Measurements from ENCODE around the gene PRODH.
"Not testable (repeated sequence)": the region's sequence is repeated elsewhere in the genome, so short reads cannot be mapped to it uniquely, and the experiment has no call there.

Gene PRODH

DNA sequence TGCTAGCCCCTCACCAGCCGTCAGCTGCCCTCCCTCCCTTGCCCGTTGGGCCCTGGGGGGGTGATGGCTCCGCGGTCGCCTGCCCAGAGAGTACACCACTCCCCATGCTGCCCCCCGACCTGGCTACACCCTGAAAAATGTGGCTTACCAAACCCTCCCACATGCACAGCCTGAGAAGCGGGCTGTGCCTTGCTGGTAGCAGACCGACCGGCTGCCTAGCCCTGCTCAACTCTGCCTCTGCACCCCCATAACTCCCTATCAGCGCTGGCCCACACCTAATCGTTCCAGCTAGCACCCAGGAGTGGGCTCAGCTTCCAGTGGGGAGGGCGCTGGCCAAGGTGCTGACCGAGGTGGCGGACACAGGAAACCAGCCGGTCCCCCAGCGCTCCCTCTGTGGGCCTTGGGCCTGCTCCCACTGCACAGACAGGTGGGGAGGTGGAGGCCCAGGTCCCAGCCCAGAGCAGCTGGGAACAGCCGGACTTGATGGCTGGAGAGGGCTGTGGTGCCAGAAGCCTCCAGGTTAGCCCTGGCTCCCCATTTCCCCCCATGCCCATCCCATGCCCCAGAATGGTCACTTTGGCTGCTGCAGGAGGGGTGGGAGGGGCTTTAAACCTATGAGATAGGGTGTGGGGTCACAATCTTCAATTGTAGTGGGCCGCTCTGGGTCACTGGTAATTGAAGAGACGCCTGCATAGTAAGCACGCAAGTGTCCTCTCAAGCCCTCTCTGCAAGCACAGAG lies 32.1 kb upstream of the PRODH start:
- DNase-seq (ENCODE audit: low read depth) = no peak

DNA sequence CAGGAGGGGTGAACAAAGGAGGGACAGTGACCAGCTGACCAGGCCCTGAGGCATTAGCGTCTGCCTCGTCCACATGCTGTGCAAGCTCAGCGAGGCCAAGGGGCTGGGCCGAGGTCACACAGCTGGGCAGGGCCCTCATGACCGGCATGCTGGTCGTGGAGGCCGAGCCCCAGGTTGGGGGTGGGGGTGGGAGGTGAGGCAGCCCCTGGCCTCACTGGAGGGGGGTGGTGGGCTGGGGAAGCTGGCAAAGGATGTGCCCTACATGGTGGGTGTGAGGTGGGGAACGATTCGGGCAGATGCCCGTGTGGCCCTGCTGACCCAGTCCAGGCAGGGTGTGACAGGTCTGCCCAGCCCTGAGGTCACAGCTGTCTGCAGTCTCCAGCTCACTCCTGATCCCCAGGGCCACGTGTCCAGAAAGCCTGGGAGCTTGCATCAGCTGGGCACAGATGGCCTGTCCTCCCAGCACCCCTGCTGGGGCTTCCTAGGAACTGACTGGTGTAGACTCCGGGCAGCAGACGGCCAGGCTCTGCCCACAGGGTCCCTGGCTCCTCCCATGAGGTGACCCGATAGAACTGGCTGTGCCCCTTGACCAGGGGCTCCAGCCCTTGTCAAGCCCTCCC lies 31.4 kb upstream of the PRODH start:
- DNase-seq (ENCODE audit: low read depth) = not testable (repeated sequence)

DNA sequence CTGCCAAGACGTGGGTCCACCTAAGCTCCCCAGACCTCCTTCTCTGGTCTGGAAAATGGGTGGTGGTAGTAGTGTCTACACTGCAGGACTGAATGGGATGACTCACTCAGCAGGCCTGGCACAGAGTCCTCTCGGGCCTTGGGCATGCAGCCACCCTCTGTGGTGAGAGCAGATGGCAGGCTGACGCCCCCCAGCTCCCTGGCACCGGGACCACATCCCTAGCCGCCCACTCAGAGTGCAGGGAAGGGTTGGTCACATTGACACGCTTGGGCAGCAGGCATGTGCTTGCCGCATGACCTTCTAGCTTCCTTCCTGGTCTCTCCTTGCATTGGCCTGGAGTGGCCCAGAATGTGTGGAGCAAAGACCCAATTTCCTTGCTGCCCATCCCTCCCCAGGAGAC lies 30.7 kb upstream of the PRODH start:
- DNase-seq (ENCODE audit: low read depth) = no peak

DNA sequence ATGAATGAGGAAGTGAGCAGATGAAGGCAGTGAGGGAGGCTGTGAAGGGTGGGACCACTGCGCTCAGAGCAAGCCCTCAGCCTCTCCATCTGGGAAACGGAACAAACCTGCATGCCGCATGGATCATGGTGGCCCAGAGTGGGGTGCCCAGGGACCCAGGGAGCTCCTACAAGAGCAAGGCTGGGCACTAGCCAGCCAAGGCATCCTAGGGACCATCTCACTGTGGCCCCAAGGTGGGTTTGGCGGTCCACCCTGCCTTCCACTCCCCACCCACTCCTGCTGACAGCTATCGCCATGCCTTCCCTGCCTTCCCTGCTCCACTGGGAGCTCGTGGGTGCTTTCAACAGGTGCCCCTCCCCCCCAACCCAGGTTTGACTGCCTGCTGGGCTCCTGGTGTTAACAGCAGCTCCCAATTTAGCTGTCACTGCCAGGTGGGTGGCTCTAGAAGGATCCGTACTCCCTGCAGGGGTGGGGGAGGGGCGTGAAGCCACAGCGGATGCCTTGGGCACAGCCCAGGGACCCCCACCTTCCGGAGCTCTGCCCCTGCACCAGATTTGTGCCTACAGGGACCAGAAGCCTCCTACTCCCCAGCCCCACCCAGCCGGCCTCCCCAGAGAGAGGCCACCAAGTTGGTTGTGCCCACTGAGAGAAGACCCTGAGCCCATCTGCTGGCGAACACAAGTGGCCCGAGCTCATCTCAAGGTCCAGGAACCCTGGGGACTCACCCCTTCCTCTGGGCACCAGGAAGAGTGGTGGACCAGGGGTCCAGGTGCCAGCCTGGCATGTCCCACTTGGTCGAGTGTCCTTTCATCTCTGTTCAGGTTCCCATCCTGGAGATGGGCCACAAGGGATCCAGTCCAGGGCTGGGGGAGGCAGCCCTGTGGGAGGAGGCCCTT lies 29.7 kb upstream of the PRODH start:
- DNase-seq (ENCODE audit: low read depth) = no peak

DNA sequence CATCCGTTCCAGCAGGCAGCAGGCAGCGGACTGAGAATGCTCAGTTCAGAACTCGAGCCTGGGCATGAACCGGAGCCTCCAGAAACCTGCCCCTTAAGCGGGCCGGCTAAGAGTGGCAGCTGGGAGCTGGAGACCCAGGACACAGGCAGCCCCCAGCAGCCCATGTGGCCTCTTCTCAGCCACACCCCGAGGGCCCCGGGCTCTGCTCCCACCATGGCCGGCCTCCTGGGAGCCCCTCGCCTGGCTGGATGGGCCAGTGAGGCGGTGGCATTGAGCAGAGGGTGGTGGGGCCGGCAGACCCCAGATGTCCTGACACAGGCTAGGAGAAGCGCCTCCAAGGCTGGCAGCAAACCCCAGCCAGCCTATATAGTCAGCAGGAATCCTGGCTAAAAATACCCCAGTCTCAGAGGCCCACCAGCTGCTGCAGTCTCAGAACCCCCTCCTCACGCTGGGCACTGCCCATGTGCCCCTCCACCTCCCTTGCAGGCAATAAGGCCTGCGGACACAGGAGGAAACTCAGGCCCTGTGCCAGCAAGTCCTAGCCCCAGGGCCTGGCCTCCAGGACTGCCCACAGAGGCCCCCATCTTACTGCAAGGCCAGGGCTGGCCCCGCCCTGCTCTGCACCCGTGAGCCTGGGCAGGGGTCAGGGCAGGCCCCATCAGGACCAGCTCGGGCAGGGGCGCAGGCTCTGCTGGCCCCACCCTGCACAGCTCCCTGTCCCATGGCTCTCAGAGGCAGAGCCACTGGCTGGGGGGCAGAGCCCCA lies 28.6 kb upstream of the PRODH start:
- DNase-seq (ENCODE audit: low read depth) = not testable (repeated sequence)

DNA sequence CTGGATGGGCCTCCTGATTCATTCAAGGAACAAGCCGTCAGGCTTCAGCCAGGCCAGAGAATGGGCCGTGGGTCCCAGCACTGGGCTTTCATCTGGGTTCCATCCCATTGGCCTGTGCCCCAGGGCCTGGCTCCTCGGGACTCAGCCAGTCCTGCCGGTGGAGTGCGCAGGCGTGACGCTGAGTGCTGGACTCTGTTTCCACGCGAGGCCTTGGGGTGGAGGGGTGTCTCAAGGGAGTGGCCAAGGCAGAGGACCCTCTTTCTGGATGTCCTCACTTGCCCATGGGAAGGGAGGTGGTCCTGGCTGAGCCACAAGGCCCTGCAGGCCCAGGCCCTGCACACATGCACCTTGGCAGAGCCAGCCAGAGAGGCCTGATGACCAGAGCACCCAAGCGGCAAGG lies 28.0 kb upstream of the PRODH start:
- DNase-seq (ENCODE audit: low read depth) = not testable (repeated sequence)

DNA sequence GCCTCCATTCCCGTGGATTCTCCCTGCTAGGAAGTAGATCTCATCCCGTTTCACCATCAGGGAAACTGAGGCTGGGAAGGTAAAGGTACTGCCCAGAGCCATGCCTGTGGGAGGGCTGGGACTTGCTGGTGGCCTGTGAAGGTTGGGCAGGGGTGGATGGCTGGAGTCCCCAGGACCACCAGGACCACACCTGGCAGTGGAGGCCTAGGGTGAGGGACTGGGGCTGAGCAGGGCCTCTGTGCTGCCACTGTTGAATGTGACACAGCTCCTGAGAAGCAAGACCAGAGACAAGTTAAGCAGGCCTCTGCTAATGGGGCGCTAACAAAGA lies 26.2 kb upstream of the PRODH start:
- DNase-seq (ENCODE audit: low read depth) = no peak

DNA sequence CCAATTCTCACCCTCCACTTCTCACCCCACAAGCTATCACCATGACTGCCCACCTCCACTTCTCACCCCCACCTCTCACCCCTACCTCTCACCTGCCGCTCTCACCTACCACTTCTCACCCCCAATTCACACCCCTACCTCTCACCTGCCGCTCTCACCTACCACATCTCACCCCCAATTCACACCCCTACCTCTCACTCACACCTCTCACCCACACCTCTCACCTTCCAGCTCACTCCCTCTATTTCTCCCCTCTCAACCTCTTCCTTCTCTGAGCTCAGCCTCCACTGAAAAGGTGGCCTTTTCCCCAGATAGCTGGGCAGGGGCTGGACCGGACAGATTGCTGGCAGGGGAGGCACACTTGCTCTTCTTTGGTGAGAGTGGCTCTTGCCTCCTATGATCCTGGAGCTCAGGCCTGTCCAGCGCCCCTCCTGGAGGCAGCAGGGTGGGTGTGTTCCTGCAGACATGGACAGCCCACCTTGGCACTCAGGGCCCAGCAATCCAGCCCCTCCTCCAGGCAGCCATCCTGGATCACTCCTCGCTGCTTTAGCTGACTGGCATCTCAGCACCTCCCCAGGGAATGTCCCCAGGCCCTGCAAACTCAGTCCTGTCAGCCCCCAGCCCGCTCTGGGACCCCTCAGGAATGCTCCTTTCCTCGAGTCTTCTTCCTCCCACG lies 25.7 kb upstream of the PRODH start:
- DNase-seq (ENCODE audit: low read depth) = not testable (repeated sequence)

DNA sequence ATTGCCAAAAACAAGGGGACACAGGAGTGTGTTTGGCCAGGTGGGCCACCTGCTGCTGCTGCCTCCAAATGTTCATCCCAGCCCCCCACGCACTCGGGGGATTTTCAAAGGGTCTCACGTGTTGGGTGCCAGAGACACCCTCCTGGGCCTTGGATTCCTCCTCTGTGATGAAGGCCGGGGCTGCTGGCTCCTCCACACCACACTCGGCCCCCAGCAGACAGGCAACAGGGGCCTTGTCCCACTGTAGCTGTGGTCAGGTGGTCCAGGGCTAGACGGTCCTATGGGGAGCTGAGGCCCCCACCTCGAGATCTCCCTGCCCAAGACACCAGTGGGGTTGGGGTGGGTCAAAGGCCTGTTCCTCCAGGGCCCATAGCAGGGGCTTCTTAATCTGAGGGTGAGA lies 25.1 kb upstream of the PRODH start:
- not testable (repeated sequence) for DNase-seq (ENCODE audit: low read depth)

DNA sequence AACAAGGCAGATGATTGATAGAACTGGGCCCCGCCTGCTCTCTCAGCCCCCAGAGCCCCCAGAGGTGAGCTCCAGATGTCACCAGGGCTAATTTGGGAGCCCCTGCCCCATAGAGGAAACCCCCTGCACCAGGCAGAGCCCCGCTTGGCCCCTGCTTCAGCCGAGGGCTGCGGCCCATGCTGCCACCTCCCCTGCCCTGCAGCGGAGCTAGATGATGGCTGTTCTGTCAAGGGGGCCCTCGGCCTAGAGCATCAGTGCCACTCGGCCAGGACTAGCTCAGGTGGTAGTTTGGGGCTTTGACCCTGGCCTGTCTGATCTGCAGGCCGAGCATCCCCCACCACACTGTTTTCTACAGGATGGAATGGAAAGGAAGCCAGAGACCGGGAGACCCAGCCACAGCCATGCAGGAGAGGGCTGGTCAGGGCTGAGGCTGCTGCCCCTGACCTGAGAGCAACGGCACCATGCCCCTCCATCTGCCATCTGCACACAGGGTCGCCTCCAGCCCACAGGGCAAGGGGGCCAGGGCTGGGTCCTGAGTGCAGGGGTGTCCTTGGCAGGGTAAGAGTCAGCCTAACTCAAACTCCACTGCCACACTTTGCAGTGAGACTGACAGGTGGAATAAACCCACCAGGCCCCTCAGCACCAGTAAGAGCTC lies 24.2 kb upstream of the PRODH start:
- not testable (repeated sequence) for DNase-seq (ENCODE audit: low read depth)

DNA sequence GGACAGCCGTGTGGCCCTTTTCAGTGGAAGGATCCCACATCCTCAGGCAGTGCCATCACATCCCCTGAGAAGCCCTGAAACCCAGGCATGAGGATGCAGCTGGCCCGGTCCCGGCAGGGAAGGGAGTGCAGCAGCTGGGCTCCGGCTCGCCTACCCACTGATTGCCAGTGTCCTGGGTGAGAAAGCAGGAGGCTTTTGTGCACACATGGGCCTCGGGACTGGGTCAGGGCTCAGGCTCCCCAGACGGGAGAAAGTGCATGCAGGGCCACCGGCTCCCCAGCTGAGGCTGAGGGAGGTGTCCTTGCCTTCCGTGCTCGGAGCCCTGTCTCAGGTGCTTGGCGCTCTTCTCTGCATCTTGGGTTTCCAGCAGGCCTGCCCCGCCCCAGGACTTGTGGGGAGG lies 23.6 kb upstream of the PRODH start:
- not testable (repeated sequence) for DNase-seq (ENCODE audit: low read depth)

DNA sequence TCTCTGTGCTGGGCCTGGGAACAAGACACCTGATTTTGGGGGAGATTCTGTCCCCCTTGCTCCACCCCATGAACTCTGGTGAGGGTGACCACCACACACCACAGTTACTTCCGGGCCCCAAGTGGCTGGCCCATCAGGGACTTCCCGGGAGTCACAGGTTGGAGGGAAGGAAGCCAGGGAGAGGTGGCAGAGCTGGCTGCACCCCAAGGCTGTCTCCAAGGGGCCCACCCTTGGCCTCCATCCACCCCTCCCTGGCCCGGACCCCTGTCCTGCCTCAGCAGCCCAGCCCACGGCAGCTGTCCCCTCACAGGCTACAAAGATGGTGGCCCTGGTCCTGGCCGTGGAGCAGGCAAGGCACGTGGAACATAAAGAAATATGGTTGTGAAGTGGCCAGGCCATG lies 23.2 kb upstream of the PRODH start:
- not testable (repeated sequence) for DNase-seq (ENCODE audit: low read depth)

DNA sequence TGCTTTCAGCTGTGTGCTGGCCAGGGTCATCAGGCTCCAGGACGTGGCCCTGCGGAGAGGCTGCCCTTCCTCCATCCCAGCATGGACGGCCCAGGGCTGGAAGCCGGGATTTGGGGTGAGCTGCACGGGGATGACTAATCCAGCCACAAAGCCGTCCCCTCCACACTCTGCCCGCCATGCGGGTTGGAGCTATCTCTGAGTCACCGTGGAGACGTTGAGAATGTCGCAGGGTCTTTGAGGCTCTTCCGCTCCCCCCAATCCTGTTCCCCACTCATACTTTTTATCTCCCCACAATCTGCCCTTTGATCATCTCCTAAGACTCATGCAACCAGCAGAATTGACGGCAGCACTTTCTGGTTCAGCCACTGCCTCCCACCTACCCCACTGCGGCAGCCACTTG lies 22.6 kb upstream of the PRODH start:
- DNase-seq (ENCODE audit: low read depth) = not testable (repeated sequence)

DNA sequence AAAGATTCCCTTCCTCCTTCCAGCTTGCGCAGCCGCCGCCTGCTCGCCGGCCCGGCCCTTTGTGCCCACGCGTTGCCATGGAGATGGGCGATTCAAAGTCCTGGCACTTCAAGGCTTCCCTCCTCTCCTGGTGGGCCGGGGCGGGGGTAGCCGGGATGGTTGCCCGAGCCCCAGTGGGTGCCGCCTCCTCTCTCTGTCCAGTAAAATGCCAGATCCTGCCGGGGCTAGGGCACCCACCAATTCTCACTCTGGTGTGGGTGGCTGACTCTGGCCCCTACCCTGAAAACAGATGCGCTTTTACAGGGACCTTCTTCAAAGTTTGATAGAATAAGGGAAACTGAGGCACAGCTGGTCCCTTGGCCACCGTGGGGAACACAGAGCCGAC lies 22.2 kb upstream of the PRODH start:
- not testable (repeated sequence) for DNase-seq (ENCODE audit: low read depth)

DNA sequence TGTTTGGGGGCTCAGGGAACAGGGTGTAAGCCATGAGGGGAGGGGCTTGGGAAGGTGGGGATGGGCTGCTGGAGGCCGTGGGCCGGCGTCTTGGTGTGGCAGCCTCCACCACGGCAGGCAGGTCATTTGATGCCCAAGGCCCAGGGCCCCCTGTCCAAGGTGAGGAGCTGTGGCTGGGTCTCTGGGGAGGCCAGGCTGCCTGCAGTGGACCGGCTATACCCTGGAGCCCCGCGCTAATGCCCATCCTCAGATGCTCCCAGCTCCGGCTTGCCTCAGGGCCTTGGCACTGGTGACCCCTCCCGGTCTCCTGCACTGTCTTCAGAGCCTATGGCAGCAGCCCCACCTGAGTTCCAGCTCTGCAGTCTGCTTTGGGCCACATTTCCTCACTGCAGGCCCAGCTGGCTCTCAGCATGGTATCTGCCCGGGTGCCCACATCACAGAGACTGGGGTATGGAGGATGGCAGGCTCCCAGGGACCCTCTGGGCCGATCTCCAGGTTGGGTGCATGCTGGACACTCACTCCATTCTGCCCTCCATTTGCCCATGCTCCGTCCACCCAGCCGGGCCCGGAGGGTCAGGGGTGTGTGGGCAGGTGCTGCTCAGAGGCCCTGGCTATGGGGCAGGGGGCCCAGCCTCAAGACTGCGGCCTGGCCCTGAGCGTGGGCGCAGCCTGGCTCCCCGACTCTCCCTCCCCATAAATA lies 21.7 kb upstream of the PRODH start:
- not testable (repeated sequence) for DNase-seq (ENCODE audit: low read depth)

DNA sequence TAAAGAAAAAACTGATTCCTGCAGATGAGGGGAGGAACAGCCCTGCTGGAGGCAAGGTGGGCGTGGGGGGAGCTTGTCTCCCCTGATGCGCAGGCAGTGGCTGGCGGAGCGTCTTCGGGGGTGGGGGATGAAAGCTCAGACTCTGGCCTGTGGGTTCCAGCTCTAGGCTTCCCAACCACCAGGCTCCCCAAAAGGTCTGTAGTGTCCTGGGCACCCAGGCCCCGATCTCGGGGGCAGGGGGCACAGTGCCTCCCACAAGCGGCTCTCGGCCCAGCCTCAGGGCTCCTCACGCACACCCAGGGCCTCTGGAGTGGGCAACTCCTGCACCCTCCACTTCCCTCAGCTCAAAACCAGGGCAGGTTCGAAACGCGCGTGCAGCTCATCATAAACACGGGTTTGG lies 20.9 kb upstream of the PRODH start:
- not testable (repeated sequence) for DNase-seq (ENCODE audit: low read depth)

DNA sequence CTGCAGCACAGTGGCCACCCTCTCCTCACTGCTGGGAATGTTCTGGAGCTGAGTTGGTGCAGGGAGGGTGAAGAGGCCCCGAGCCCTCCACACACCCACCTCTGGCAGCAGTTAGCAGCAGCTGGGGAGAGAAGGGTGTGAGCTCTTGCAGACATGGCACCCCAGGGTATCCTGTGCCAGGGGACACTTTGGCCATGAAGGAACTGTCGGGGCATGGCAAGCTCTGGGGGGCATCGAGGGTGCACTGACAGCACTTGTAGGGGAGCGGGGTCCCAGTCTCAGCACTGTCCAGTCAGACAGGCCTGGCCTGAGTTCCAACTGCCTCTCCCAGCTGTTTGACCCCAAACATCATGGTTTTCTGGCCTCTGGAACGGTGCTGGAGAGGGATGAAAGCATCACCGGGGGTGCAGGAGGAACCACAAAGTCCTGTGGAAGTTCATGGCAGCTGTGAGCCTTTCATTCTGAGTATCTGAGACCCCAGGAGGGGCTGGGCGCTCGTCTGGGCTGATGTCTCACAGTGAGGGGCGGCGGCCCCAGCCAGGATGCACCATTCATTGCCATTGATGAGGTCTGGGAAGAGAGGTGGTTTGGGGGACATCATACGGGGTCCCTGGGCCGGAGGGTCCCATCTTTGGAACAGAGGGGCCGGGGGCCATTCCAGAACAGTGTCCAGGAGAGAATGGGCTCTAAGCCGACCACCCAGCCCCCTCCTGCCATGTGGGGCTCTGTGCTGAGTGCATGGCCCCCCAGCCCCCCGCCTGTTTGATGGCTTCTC lies 20.2 kb upstream of the PRODH start:
- not testable (repeated sequence) for DNase-seq (ENCODE audit: low read depth)

DNA sequence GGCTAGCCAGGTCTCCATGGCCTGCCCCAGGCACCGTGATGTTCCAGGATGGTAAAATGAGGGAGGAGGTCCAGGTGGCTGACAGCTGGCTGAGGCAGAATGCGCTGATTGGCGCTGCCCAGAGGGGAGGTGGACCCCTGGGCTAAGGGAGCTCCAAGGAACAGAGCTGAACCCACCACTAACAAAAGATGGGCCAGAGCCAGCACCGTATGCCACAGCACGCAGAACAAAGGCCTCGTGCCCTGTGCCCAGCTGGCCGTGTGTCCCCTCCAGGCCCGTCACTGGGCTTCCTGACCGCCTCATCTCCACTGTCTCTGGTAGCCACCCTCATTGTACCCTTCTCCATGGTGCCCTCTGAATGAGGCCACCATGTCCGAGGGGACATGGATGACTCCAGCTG lies 19.6 kb upstream of the PRODH start:
- no peak for DNase-seq (ENCODE audit: low read depth)

DNA sequence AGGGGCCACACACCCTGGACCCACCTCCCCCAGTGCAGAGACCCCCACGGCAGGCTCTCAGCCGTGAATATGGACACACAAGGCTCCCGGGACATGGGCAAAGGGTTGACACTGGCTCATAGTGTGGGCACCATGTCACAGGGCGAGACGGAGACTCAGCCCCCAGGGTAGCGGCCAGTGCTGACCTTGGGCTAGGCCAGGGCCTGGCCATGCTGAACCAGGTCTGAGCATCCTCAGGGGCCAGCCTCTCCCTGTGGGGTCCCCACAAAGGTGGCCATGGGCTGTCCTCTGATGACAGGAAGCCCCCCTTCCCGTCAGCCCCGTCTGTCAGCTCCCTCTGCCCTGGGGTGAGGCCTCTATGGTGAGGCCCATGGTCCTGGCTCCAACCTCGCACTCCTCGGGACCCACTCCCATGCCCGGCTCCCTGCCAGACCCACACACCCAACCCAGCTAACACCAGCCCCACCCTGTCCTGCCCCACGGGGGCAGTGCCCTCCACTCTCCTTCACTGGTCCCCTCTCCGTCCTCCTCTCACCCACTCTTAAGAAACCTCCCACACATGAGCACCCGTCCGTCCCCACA lies 19.0 kb upstream of the PRODH start:
- DNase-seq (ENCODE audit: low read depth) = no peak
